Esophagus muscularis mucosa (tissue), 3 donors: Measurements from ENCODE around the gene RAD51B.

Experiments
- POLR2A ChIP-seq: fragments of 450-650 bp; IDR thresholded peaks from one replicate; pipeline ENCODE4 v1.6.1; 2017; ENCODE audit warnings: antibody characterized with exemption, moderate library complexity, mild to moderate bottlenecking, low read depth
- TF ChIP-seq, protein P1 (sequence below), 3 experiments: fragments of 200-600 bp in 2 of 3; fragments of 450-650 bp in 1 of 3; sonication (generic) in 2 of 3; IDR thresholded peaks; one replicate each; pipeline ENCODE4 v1.5.1; 2017 to 2019; ENCODE audit warnings: antibody characterized with exemption in 3 of 3, mild to moderate bottlenecking in 2 of 3, moderate library complexity in 1 of 3

- TF ChIP-seq, protein P1, sequence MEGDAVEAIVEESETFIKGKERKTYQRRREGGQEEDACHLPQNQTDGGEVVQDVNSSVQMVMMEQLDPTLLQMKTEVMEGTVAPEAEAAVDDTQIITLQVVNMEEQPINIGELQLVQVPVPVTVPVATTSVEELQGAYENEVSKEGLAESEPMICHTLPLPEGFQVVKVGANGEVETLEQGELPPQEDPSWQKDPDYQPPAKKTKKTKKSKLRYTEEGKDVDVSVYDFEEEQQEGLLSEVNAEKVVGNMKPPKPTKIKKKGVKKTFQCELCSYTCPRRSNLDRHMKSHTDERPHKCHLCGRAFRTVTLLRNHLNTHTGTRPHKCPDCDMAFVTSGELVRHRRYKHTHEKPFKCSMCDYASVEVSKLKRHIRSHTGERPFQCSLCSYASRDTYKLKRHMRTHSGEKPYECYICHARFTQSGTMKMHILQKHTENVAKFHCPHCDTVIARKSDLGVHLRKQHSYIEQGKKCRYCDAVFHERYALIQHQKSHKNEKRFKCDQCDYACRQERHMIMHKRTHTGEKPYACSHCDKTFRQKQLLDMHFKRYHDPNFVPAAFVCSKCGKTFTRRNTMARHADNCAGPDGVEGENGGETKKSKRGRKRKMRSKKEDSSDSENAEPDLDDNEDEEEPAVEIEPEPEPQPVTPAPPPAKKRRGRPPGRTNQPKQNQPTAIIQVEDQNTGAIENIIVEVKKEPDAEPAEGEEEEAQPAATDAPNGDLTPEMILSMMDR (IDR thresholded peaks at IDR 0.05): no peak
- no peak for TF ChIP-seq POLR2A
Measured at GRCh38 chr14:68345738-68346137, 526.2 kb downstream of the RAD51B start.
